Suppressor macrophage (primary cell): Measurements from ENCODE around the gene CELA1.

Source experiments
- DNase-seq, 4 experiments: peaks; one replicate each; pipeline ENCODE4 v3.0.0-alpha.2; 2020 to 2022

The CELA1 gene

DNA sequence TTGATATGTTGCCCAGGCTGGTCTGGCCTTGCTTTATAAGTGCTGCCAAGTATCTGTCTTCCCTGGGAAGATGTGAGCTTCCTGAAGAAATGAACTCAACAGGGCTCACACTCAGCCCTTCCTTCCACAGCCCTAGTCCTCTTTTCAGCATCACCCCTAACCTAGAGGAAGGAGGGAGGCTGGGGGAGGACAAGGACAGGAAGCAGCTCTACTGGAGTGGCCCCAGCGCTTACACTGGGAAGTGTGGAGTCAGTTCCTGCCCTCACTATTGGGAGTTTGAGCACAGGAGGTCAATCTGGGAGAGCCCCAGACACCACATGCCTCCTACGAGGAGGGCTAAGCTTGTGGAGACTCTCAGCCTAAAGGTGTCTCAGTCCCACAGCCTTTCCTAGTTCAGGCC, 27.9 kb upstream of the CELA1 start:
- DNase-seq: peak in 3 of 4 experiments; percentile 20 to 54 (median 43)

DNA sequence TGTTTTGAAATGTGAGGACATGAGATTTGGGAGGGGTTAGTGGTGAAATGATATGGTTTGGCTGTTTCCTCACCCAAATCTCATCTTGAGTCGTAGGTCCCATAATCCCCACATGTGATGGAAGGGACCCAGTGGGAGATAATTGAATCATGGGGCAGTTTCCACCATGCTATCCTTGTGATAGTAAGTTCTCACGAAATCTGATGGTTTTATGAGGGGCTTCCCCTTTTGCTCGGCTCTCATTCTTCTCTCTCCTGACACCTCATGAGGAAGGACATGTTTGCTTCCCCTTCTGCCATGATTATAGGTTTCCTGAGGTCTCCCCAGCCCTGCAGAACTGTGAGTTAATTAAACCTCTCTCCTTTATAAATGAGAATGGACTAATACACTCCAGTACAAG, 26.7 kb upstream of the CELA1 start:
- peak; percentile 79 to 93 (median 82) for DNase-seq

DNA sequence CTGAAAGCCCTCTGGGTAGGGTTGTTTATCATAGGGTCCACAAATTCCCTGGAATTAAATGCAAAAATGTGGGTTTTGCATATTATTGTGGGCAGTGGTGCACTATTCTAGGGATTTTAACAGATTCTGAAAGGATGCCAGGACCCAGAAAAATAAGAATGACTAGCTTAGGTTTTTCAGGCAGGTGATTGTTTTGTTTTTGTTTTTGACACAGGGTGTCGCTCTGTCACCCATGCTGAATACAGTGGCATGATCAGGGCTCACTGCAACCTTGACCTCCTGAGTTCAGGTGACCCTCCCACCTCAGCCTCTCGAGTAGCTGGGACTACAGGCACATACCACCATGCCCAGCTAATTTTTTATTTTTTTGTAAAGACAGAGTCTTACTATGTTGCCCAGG, 25.5 kb upstream of the CELA1 start:
- no peak for DNase-seq

DNA sequence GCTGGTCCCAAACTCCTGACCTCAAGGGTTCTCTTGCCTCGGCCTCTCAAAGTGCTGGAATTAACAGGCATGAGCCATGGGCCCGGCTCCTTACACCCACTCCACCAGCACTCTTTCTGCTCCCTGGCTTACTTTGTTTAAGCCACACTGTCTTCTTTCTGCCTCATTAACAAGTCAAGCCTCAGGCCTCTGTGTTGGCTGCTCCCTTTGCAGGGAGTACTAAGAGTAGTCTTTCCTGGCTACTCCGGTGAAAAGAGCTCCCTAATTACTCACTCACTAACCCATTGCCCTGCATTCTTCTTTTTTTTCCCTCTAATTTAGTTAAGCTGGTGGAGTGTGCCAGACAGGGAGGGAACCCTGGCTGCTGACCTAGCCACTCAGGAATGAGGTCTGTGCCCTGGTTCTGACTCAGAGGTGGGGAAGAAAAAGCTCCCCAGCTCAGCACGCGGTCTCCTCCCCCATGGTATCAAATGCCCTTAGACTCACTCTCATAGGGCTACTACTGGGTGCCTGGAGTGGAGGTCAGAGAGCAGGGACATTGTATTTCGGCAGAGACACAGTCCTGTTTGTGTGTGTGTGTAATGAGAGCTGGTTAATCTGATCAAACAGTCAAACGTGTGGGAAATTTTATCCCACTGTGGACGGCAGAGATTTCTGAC, 24.9 kb upstream of the CELA1 start:
- DNase-seq: peak; percentile 68 to 88 (median 78)

DNA sequence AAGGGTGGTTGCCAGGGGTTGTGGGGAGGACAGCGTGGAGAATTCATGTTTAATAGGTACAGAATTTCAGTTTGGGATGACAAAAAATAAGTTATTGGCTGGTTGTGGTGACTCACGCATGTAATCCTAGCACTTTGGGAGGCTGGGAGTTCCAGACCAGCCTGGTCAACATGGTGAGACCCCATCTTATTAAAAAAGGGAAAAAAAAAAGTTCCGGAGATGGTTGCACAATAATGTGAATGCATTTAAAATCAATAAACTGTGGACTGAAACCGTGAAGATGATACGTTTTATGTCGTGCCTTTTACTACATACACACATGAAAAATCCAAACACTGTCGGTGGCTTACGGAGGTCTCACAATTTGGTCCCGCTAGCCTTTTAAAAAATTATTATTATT, 24.2 kb upstream of the CELA1 start:
- no peak for DNase-seq

DNA sequence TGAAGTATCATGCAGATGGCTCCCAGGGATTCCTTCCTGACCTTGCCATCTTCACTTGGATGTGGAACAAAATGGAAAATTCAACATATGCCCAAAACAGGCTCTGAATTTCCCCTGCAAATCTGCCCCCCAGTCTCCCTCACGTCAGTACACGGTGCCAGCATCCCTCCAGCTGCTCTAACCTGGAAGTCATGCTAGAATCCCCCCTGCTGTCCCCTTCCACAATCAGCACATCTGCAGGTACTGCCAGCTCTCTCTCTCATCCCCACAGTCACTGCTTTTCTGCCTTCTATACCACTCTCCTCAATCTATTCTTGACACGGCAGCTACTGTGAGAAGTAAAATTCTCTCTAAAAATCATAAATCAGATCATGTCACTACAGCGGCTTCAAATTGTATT, 23.1 kb upstream of the CELA1 start:
- DNase-seq: no peak

DNA sequence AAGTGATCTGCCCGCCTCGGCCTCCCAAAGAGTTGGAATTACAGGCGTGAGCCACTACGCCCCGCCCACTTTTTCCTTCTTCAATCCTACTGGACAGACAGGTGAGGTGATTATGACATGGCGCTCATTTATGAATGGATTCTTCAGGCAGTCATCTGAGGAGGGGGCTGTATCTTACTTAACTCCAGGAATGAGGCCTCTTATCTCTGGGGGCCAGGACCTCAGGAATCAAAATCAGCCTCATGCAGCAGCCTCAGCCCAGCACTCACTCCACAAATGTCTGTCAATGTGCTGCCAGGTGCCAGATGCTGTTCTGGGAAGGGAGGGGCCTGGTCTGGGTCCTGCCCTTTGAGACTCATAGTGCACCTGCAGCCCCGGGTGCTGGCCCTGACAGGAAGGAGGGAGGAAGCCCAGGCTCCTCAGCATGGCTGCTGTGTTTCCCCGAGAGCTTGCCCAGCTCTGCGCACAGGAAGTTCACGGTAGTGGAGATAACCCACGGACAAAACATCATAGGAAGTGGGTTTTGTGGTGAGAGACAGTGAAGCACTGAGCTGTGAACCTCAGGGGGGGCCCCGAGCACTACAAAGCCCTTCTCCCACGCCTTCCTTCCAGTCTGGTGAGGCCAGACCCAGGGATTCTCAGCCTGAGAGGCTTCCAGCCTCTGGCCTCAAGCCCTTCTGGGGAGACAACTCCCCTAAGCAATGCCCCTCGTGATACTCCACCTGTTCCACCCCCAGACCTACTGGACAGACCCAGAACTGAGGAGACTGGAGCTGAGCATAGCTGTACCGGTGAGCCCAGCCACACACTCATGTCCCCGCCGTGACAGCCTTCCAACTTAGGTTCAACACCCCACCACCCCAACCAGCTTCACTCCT, 22.4 kb upstream of the CELA1 start:
- peak; percentile 86 to 95 (median 92) for DNase-seq

DNA sequence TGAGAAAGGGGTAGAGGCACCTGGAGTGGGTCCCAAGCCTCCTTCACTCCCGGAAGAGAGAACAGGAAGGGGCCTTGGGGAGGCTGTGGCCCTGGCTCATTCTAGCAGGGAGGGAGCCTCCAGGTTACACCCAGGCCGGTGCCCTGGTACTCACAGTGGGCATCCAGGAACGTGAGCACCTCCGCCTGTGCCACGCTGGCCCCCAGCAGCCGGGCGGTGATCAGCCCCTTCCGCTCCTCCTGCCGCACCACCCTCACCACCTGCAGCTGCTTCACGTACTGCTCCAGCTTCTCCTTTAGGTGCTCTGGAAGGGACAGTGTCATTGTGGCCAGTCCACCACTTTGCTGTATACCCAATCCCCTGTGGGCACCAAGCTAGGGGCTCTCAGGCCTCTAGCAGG, 18.8 kb upstream of the CELA1 start:
- no peak for DNase-seq

DNA sequence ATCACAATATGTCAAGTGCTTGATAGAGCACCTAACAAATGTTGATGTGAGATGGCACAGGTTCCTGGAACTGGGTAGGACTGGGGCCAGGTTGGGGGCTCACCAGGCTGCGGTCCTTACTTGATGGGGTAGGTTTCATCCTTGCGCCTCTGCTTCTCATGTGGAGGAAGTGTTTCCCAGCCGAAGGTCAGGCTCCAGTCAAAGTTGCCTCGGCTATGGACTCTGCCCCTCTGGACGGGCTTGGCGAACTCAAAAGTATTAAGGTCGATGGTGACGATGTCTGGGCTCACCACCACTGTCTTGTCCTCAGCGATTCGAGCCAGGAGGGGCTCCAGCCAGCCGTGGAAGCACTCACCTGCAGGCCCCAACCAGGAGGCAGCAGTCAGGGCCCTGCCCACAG, 17.5 kb upstream of the CELA1 start:
- no peak for DNase-seq

DNA sequence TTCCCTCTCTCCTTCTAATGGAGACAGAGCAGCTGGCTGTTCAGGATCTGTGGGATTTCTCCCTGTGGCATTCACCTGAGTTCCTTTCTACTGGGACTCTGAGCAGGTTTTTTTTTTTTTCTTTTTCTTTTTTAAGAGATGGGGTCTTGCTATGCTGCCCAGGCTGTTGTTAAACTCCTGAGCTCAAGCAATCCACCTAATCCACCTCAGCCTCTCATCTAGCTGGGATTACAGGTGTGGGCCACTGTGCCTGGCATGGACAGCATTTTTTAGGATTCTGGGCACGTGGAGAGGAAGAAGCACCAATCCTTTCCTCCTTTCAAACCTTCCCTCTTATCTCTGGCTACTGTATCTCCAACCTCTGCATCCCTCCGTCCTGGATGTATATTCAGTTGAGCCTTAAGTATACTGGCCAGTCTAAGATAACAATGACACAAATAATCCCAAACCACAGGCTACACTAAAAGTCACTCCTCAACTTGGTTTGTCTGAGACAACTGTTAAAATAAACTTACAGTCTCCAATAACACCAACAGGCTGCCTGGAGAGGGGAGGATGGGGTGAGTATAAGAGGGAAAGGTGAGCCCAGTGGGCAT, 16.4 kb upstream of the CELA1 start:
- no peak for DNase-seq

DNA sequence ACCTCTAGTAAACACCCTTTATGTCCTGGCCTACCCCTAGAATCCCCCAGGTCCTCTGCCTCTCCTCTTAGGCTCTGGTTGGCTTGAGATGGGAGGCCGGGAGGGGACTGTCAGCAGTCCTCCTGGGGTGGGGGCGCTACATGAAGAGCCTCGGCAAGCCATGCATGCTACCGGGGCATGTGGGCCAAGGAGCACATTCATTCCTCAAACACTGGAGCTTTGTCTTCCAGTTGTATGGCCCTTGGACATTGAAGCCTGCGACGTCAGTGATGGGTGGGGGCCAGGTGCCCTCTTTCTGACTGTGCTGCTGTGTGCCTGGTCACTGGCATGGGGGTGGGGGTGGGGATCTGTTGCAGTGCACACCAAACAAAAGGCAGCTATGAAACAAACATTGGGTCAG, 15.8 kb upstream of the CELA1 start:
- DNase-seq: no peak

DNA sequence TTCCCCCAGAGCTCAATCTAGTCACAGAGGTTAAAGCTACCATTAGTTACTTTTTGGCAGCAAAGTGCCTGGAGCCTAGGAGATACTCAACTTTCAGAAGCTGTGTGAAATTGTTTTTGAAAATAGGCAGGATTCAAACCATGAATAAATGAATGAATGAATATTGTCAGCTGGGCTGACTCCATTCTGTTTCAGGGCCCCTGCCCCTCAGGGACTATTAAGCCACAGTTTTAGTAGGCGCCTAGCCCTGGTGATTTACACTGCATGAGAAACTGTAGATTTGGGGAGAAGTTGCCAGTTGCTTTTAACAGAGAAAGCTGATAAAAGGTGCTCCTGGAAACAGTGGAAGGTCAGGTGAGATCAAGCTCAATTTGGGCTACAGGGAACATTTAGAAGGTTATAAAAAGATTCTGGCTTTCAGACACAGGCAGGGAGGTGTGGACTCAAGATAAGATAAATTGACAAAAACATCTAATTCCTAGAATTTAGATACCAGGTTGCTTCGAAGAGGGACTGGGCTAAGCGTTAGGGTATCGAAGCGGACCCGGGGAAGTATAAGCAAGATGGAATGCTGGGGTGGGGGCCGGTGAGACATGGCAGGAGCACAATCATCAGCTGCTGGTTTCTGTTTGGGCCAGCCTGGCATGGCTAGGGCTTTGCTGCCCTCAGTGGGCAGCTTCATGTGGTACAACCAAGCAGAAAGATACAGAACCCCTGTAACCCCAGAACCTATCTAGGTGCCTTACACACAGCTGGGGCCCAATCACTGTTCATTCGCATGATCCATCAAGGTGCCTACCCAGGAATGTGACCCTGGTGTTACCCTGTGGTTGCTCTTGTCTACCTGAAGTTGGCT, 14.9 kb upstream of the CELA1 start:
- no peak for DNase-seq

DNA sequence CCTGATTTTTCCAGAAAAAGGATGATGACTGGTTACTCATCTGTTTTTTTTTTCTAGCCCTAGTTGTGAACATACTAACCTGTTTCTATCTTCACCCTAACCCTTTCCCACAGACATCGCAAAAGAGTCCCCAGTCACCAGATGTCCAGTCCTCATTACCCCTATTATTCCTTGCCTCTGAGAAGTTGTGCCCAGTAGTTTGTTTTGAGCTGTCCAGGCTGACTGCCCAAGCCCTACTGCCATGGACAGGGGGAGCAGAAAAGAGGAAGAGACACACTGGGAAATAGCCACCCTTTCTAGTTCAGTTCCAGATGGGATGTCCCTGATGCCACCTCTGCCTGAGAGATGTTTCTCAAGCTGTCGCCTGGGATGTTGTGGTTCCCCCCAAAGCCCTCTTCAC, 13.8 kb upstream of the CELA1 start:
- DNase-seq: no peak

DNA sequence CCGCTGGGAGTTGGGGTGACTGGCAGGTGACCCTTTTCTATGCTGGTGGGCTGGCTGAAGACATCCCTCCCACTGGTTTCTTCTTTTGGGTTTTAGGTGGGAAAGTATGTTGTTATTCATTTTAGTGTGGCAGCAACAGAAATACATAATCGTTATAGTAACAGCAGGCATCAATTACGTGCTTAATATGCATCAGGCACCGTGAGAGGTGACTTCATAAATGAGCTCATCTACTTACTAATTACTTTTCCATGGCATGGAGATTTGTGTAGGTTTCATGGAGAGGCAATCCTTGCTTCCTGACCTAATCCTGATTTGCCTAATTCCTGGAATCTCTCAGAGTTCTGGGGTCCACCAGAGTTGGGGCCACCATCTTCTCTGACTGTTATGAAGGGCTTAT, 13.4 kb upstream of the CELA1 start:
- no peak for DNase-seq

DNA sequence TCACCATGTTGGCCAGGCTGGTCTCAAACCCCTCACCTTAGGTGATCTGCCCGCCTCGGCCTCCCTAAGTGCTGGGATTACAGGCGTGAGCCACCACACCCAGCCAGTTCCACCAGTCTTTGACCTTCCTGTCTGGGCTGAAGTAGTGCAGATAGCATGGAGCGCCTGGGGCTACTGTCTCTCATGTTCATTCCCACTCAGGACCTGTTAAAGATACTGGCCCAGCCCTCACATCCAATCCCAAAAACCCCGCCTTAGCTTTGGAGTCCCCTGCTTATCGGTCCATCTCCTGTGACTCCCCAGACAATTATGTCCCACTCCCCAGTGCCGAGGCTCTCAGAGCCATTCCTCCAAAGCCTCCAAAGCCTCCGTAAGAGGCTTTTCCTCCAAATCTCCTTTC, 12.0 kb upstream of the CELA1 start:
- DNase-seq: no peak

DNA sequence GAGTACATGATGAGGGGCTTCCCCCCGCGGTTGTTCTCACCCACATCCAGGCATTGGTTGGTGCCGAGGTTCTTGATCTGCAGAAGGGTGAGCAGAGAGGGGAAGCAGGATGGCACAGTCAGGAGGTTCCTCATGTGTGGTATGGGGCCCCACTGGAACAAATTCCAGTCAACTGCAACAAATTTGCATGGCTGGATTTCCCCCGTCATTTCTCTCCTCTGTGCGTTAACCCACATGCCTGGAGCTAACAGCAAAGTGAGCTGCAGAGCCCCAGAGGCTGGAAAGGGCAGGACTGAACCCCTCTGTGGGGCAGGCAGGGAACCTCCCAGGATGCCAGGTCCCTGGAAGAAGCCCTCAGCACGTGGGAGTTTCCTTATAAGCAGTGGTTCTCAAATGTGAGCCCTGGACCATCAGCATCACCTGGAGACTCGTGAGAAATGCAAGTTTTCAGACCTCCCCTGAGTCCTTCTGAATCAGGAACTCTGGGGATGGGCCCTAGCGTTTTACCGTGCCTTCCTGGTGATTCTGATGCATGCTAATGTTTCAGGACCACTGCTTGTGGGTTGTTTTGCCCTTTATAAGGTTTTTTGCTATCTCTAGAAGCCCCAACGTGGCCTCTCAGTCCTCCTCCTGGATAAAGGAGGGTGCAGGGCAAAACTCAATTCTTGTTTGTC, 11.0 kb upstream of the CELA1 start:
- DNase-seq: peak in 3 of 4 experiments; percentile 25 to 39 (median 39)

DNA sequence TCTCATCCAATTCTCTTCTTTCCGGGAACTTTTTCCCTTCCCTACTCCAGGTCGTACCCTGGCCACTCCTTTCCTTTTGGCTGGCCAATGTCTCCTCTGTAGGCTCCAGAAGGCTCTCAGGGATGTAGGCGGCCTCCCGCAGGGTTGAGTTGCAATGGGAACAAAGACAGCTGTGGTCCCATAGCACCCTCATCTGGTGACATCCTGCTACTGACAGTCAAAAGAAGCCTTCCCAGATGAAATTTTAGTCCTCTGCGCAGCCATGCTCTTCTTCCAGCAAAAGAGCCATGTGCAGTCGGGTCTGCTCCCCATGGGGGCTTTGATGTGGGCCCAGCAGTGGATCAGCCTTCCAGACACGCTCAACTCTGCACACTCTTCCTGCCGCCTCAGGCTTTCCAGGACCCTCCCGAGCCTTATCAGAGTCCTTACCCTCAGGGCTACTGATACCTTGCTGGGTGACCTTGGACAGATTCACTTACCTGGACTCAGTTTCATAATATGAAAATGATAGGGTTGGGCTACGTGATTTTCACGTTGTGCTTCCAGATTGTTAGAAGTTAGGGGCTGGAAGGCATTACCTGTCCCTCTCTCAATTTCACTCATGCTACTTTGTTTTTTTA, 5.5 kb upstream of the CELA1 start:
- DNase-seq: peak; percentile 49 to 70 (median 64)

DNA sequence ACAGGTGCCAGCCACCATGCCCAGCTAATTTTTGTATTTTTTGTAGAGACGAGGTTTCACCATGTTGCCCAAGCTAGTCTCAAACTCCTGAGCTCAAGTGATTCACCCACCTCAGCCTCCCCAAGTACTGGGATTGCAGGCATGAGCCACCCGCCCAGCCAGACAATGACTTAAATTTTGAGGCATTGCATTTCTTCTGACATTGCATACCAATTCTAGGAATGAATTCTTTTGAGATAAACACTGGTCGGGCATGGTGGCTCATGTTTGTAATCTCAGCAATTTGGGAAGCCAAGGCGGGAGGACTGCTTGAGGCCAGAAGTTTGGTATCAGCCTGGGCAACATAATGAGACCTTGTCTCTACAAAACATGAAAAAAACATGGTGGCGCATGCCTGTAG, 2.5 kb upstream of the CELA1 start:
- no peak for DNase-seq

DNA sequence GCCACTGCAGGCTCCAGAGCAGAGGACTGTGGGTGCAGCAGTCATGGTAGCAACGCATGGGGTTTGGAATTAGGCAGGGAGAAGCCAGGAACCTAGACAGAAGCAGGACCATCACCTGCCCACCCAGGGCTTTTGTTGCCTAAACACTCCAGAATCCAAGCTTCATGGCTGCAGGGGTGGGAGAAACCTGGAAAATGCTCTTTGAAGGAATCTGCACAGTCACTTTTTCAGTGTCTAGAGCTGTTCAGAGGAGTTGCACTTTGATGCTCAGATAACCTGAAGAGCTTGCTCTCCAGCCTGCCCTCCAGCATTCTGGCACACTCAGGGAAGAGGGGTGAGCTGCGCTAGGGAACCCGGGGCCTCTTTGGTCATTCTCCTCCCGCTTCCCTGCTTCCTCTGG, 1.6 kb upstream of the CELA1 start:
- no peak for DNase-seq

DNA sequence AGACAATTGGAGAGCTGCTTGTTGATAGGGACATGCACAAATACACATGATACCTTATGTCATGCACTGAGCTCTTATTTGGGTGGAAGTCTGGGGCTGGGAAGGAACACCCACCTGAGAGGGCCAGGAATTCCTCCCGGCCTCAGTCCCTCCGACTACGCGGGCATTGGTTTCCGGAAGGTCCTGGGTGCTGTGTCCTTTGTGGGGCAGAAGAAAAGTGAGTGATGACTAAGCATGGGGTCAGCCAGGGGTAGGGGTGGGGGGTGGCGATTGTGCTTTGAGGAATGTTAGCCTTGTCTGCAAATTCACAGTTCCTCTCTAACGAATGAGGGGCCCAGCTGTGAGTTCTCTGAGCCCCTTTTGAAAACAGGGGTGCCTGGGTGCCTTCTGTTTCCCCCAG, 798 bp downstream of the CELA1 start:
- no peak for DNase-seq

DNA sequence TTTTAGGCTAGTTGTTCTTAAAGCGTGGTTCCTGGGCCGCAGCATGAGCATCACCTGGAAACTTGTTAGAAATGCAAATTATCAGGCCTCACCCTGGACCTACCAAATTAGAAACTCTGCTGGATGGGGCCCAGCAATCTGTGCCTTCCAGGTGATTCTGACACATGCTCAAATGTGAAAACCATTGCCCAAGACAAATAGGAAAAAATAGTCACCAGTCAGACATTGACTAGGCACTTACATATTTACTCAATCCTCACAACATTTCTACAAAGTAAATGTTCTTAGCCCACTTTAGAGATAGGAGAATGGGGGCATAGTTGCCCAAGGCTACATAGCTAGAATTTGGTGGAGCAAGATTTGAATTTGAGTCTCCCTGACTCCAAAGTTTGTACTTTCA, 3.3 kb downstream of the CELA1 start:
- no peak for DNase-seq

DNA sequence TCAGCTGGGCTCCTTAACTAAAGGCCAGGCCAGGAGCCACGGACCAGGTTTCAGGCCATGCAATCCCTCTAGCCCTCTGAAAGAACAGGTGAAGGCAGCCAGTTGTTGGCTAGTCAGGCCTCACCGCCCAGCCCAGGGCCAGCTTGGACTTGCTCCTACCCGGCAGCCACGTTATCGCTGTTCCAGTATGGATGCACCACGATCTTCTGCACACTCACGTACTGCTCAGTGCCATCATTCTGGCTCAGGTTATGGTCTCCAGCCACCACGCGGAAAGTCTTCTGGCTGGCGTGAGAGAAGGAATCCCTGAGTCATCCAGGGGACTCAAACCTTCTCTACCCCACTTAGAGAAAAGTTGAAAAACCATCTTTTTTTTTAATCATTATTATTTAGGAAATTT, 4.1 kb downstream of the CELA1 start:
- DNase-seq: no peak
